ENCODE data around the gene CFAP221.

The CFAP221 gene

GRCh38 chr2:119521433-119522050 lies 22.7 kb upstream of the CFAP221 start:
- no peak for TF ChIP-seq JUND (IDR thresholded peaks at IDR 0.05; ENCODE audit: low read depth)
- DNase-seq (ENCODE audit: low read depth in 1 of 2, low spot score in 1 of 2) = no peak

GRCh38 chr2:119522671-119523070 lies 21.6 kb upstream of the CFAP221 start:
- no peak for TF ChIP-seq JUND (IDR thresholded peaks at IDR 0.05; ENCODE audit: low read depth)
- in situ Hi-C loops (cut with HindIII; ENCODE audit: low pct_unique_long_range_greater_than_20kb, low sequenced_read_pairs) = no loop called here
- DNase-seq (ENCODE audit: low read depth in 1 of 2, low spot score in 1 of 2) = no peak

More at GRCh38 chr2:119521433-119522050, 22.7 kb upstream of the CFAP221 start:
- in situ Hi-C loops (cut with HindIII; ENCODE audit: low pct_unique_long_range_greater_than_20kb, low sequenced_read_pairs) = no loop called here

GRCh38 chr2:119523383-119523951 lies 20.8 kb upstream of the CFAP221 start:
- TF ChIP-seq JUND (IDR thresholded peaks at IDR 0.05; ENCODE audit: low read depth) = no peak
- in situ Hi-C loops (cut with HindIII; ENCODE audit: low pct_unique_long_range_greater_than_20kb, low sequenced_read_pairs) = no loop called here
- no peak for DNase-seq (ENCODE audit: low read depth in 1 of 2, low spot score in 1 of 2)

- no peak for DNase-seq (ENCODE audit: low read depth in 1 of 2, low spot score in 1 of 2)
- in situ Hi-C loops (cut with HindIII; ENCODE audit: low pct_unique_long_range_greater_than_20kb, low sequenced_read_pairs) = no loop called here
- no peak for TF ChIP-seq JUND (IDR thresholded peaks at IDR 0.05; ENCODE audit: low read depth)
Observed at GRCh38 chr2:119523952-119524694, 20.1 kb upstream of the CFAP221 start, which contains the start of gene SCTR. Gene SCTR, minus strand, starts transcription at chr2:119524483. Its CDS starts 257 bp downstream, at chr2:119524226.

- no peak for DNase-seq (ENCODE audit: low read depth in 1 of 2, low spot score in 1 of 2)
- TF ChIP-seq JUND (IDR thresholded peaks at IDR 0.05; ENCODE audit: low read depth) = no peak
- in situ Hi-C loops (cut with HindIII; ENCODE audit: low pct_unique_long_range_greater_than_20kb, low sequenced_read_pairs) = no loop called here
Observed at GRCh38 chr2:119525614-119526013, 18.6 kb upstream of the CFAP221 start.

GRCh38 chr2:119527999-119528398 lies 16.2 kb upstream of the CFAP221 start:
- no peak for TF ChIP-seq JUND (IDR thresholded peaks at IDR 0.05; ENCODE audit: low read depth)

GRCh38 chr2:119531292-119531691 lies 13.0 kb upstream of the CFAP221 start:
- DNase-seq (ENCODE audit: low read depth in 1 of 2, low spot score in 1 of 2) = peak in 1 of 2 experiments; percentile 37
- in situ Hi-C loops (cut with HindIII; ENCODE audit: low pct_unique_long_range_greater_than_20kb, low sequenced_read_pairs) = no loop called here

More at GRCh38 chr2:119527999-119528398, 16.2 kb upstream of the CFAP221 start:
- in situ Hi-C loops (cut with HindIII; ENCODE audit: low pct_unique_long_range_greater_than_20kb, low sequenced_read_pairs) = no loop called here
- no peak for DNase-seq (ENCODE audit: low read depth in 1 of 2, low spot score in 1 of 2)

GRCh38 chr2:119533560-119533959 lies 10.7 kb upstream of the CFAP221 start:
- TF ChIP-seq JUND (IDR thresholded peaks at IDR 0.05; ENCODE audit: low read depth) = no peak
- DNase-seq (ENCODE audit: low read depth in 1 of 2, low spot score in 1 of 2) = no peak
- in situ Hi-C loops (cut with HindIII; ENCODE audit: low pct_unique_long_range_greater_than_20kb, low sequenced_read_pairs) = no loop called here

More at GRCh38 chr2:119531292-119531691, 13.0 kb upstream of the CFAP221 start:
- no peak for TF ChIP-seq JUND (IDR thresholded peaks at IDR 0.05; ENCODE audit: low read depth)

- in situ Hi-C loops (cut with HindIII; ENCODE audit: low pct_unique_long_range_greater_than_20kb, low sequenced_read_pairs) = no loop called here
Observed at GRCh38 chr2:119536211-119536610, 8.0 kb upstream of the CFAP221 start.

GRCh38 chr2:119536707-119537106 lies 7.5 kb upstream of the CFAP221 start:
- no peak for DNase-seq (ENCODE audit: low read depth in 1 of 2, low spot score in 1 of 2)
- in situ Hi-C loops (cut with HindIII; ENCODE audit: low pct_unique_long_range_greater_than_20kb, low sequenced_read_pairs) = no loop called here
- no peak for TF ChIP-seq JUND (IDR thresholded peaks at IDR 0.05; ENCODE audit: low read depth)

More at GRCh38 chr2:119536211-119536610, 8.0 kb upstream of the CFAP221 start:
- no peak for DNase-seq (ENCODE audit: low read depth in 1 of 2, low spot score in 1 of 2)
- TF ChIP-seq JUND (IDR thresholded peaks at IDR 0.05; ENCODE audit: low read depth) = no peak

- in situ Hi-C loops (cut with HindIII; ENCODE audit: low pct_unique_long_range_greater_than_20kb, low sequenced_read_pairs) = no loop called here
- no peak for DNase-seq (ENCODE audit: low read depth in 1 of 2, low spot score in 1 of 2)
- TF ChIP-seq JUND (IDR thresholded peaks at IDR 0.05; ENCODE audit: low read depth) = no peak
Observed at GRCh38 chr2:119537792-119538191, 6.5 kb upstream of the CFAP221 start.

- no peak for DNase-seq (ENCODE audit: low read depth in 1 of 2, low spot score in 1 of 2)
- in situ Hi-C loops (cut with HindIII; ENCODE audit: low pct_unique_long_range_greater_than_20kb, low sequenced_read_pairs) = no loop called here
Observed at GRCh38 chr2:119541476-119541875, 2.8 kb upstream of the CFAP221 start.

GRCh38 chr2:119544939-119545475 lies 758 bp downstream of the CFAP221 start:
- no peak for TF ChIP-seq JUND (IDR thresholded peaks at IDR 0.05; ENCODE audit: low read depth)
- DNase-seq (ENCODE audit: low read depth in 1 of 2, low spot score in 1 of 2) = no peak
- in situ Hi-C loops (cut with HindIII; ENCODE audit: low pct_unique_long_range_greater_than_20kb, low sequenced_read_pairs) = no loop called here

More at GRCh38 chr2:119541476-119541875, 2.8 kb upstream of the CFAP221 start:
- TF ChIP-seq JUND (IDR thresholded peaks at IDR 0.05; ENCODE audit: low read depth) = no peak

Measured in T47D (cell line).